SU-DHL-6 (cell line): ENCODE results near the gene SEC62.
A peak's percentile ranks its signal among the peaks of the same experiment; 100 is the strongest.

Experiments used
- H2AFZ ChIP-seq: fragments of 200-600 bp; sonication (generic); 2 replicates; pipeline ENCODE4 v1.6.1; 2014; ENCODE audit warnings: low read depth, mild to moderate bottlenecking, moderate library complexity, mixed read lengths, antibody characterized with exemption, low read length; ENCODE audit not compliant: severe bottlenecking
- H3F3A ChIP-seq: fragments of 200-600 bp; shearing (Covaris generic); 2 replicates; pipeline ENCODE4 v1.6.0; 2016; ENCODE audit warnings: antibody characterized with exemption, mild to moderate bottlenecking; ENCODE audit not compliant: insufficient read depth
- H3K27ac ChIP-seq: fragments of 200-600 bp; sonication (generic); 2 replicates; pipeline ENCODE4 v1.5.1; 2016; ENCODE audit warnings: low read depth, mild to moderate bottlenecking, low read length, moderate library complexity, mixed read lengths
- H3K27me3 ChIP-seq: fragments of 200-600 bp; sonication (generic), shearing (Covaris generic); 2 replicates; pipeline ENCODE4 v1.6.0; 2014; ENCODE audit warnings: mild to moderate bottlenecking, low read length
- H3K36me3 ChIP-seq: fragments of 200-600 bp; sonication (generic); 2 replicates; pipeline ENCODE4 v1.6.1; 2014; ENCODE audit warnings: mild to moderate bottlenecking, low read length, mixed read lengths
- H3K4me2 ChIP-seq: fragments of 300-600, 200-600 bp; shearing (Covaris generic), sonication (generic); 2 replicates; pipeline ENCODE4 v1.6.0; 2014; ENCODE audit warnings: low read length, low read depth, mild to moderate bottlenecking; ENCODE audit not compliant: poor library complexity, severe bottlenecking
- H3K4me3 ChIP-seq: fragments of 200-600 bp; sonication (generic); 2 replicates; pipeline ENCODE4 v1.5.1; 2014; ENCODE audit warnings: antibody characterized with exemption, low read length, mild to moderate bottlenecking, mixed read lengths; ENCODE audit not compliant: insufficient read depth, poor library complexity, severe bottlenecking
- H3K79me2 ChIP-seq: fragments of 200-600 bp; sonication (generic); 2 replicates; pipeline ENCODE4 v1.6.1; 2014; ENCODE audit warnings: mild to moderate bottlenecking, low read length, moderate library complexity; ENCODE audit not compliant: insufficient read depth
- H3K9ac ChIP-seq: fragments of 200-600 bp; sonication (generic); 2 replicates; pipeline ENCODE4 v1.7.0; 2014; ENCODE audit warnings: mild to moderate bottlenecking, low read length
- H3K9me2 ChIP-seq: fragments of 200-600 bp; sonication (generic); replicated peaks from 2 replicates; pipeline ENCODE4 v1.6.1; 2014; ENCODE audit warnings: low read length; ENCODE audit not compliant: insufficient read depth
- H3K9me3 ChIP-seq: fragments of 200-600 bp; sonication (generic); 2 replicates; pipeline ENCODE4 v1.6.1; 2014; ENCODE audit warnings: low read length, mixed read lengths; ENCODE audit not compliant: insufficient read depth
- H4K20me1 ChIP-seq: fragments of 200-600 bp; sonication (generic); 2 replicates; pipeline ENCODE4 v1.6.1; 2014; ENCODE audit warnings: low read depth, mild to moderate bottlenecking, antibody characterized with exemption, low read length, moderate library complexity, mixed read lengths
- CTCF ChIP-seq: fragments of 200-600 bp; sonication (generic); IDR thresholded peaks from one replicate; pipeline ENCODE4 v1.5.1; 2017; ENCODE audit warnings: antibody characterized with exemption, mild to moderate bottlenecking, low read length, moderate library complexity; ENCODE audit not compliant: insufficient read depth, poor library complexity, severe bottlenecking
- EZH2phosphoT487 ChIP-seq: fragments of 200-600 bp; sonication (generic), shearing (Covaris generic); conservative IDR thresholded peaks from 2 replicates; pipeline ENCODE4 v1.6.1; 2018; ENCODE audit warnings: mild to moderate bottlenecking, antibody characterized with exemption, low read length, moderate library complexity, mixed read lengths

SEC62 gene

GRCh38 chr3:169966951-169967915 is 626 bp downstream of the SEC62 start:
- peak overlapping the region; percentile 81 for H3K4me3 ChIP-seq
- peaks cover 97% of the 10 kb centered on the region for H3K79me2 ChIP-seq
- H3K4me2 ChIP-seq = peak overlapping the region; percentile 96
- no peak for TF ChIP-seq CTCF
- no peak for TF ChIP-seq EZH2phosphoT487
- H2AFZ ChIP-seq = no peak overlapping the region
- no peaks in the 10 kb centered on the region for H3K9me3 ChIP-seq
- H3K9me2 ChIP-seq = no peaks in the 10 kb centered on the region
- H4K20me1 ChIP-seq = 0 out of 2 replicates have a peak, but pooled peaks cover 4% of the 10 kb centered on the region
- H3F3A ChIP-seq = peaks cover 58% of the 10 kb centered on the region
- peaks cover 40% of the 10 kb centered on the region for H3K36me3 ChIP-seq
- H3K27me3 ChIP-seq = no peaks in the 10 kb centered on the region
- peak overlapping the region; percentile 75 for H3K9ac ChIP-seq
- H3K27ac ChIP-seq = peak overlapping the region; percentile 97

GRCh38 chr3:169968224-169968885 is 1.7 kb downstream of the SEC62 start:
- no peak for TF ChIP-seq CTCF
- TF ChIP-seq EZH2phosphoT487 = no peak
- H3K9me3 ChIP-seq = no peaks in the 10 kb centered on the region
- no peaks in the 10 kb centered on the region for H3K9me2 ChIP-seq
- H3F3A ChIP-seq = peaks cover 66% of the 10 kb centered on the region
- peak overlapping the region; percentile 75 for H3K9ac ChIP-seq
- peak overlapping the region; percentile 96 for H3K4me2 ChIP-seq
- H4K20me1 ChIP-seq = 0 out of 2 replicates have a peak, but pooled peaks cover 4% of the 10 kb centered on the region
- no peak overlapping the region for H2AFZ ChIP-seq
- H3K27ac ChIP-seq = peak overlapping the region; percentile 97
- H3K36me3 ChIP-seq = peaks cover 47% of the 10 kb centered on the region
- H3K27me3 ChIP-seq = no peaks in the 10 kb centered on the region
- peaks cover 98% of the 10 kb centered on the region for H3K79me2 ChIP-seq
- H3K4me3 ChIP-seq = peak overlapping the region; percentile 81

GRCh38 chr3:169969174-169970095 is 2.8 kb downstream of the SEC62 start:
- H2AFZ ChIP-seq = no peak overlapping the region
- H3F3A ChIP-seq = peaks cover 72% of the 10 kb centered on the region
- H3K79me2 ChIP-seq = peaks cover 99% of the 10 kb centered on the region
- peak overlapping the region; percentile 97 for H3K27ac ChIP-seq
- no peaks in the 10 kb centered on the region for H3K27me3 ChIP-seq
- H3K9me2 ChIP-seq = no peaks in the 10 kb centered on the region
- 0 out of 2 replicates have a peak, but pooled peaks cover 4% of the 10 kb centered on the region for H4K20me1 ChIP-seq
- peaks cover 53% of the 10 kb centered on the region for H3K36me3 ChIP-seq
- H3K4me2 ChIP-seq = peak overlapping the region; percentile 96
- no peak for TF ChIP-seq EZH2phosphoT487
- no peak for TF ChIP-seq CTCF
- peak overlapping the region; percentile 75 for H3K9ac ChIP-seq
- no peaks in the 10 kb centered on the region for H3K9me3 ChIP-seq
- peak overlapping the region; percentile 81 for H3K4me3 ChIP-seq
